NT2/D1 (cell line): Measurements from ENCODE around the gene RASAL2.

Experiments used
- SUZ12 ChIP-seq: IDR thresholded peaks from 2 replicates; pipeline ENCODE4 v1.6.1; 2011; ENCODE audit not compliant: insufficient read length, insufficient read depth; ENCODE audit errors: extremely low read depth
- YY1 ChIP-seq: IDR thresholded peaks from 2 replicates; pipeline ENCODE4 v1.6.1; 2011; ENCODE audit not compliant: insufficient read length, insufficient read depth
- ZNF274 ChIP-seq: IDR thresholded peaks from 2 replicates; pipeline ENCODE4 v1.6.1; 2011; ENCODE audit warnings: mild to moderate bottlenecking, low read depth, low read length

DNA sequence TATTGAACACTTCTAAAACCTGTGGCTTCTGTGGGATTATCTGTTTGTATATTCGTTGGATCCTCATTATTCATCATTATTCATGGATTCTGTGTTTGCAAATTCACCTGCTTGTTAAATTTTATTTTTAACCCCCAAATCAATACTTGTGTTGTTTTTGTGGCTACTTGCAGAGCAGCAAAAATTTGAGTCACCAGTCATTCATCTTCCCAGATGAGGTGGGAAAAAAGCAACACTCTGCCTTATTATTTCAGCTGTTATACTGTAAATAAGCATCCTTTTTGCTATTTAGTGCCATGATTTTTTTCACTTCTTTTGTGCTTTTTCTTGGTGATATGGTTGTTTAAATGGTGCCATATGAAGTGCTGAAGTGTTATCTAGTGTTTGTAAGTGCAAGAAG lies 56.7 kb downstream of the RASAL2 start:
- no peak for TF ChIP-seq ZNF274
- no peak for TF ChIP-seq YY1
- TF ChIP-seq SUZ12 = no peak
